Hypothalamus (tissue), 51 donors: Measurements from ENCODE around the gene KLHL34.

ENCODE experiments used
- DNase-seq, 51 donors: peaks; one replicate each; lab custom pipeline; 2025; lab: John Stamatoyannopoulos, UW

Gene KLHL34

GRCh38 chrX:21656587-21657317 lies 1.4 kb downstream of the KLHL34 start:
- no peak for DNase-seq

DNA sequence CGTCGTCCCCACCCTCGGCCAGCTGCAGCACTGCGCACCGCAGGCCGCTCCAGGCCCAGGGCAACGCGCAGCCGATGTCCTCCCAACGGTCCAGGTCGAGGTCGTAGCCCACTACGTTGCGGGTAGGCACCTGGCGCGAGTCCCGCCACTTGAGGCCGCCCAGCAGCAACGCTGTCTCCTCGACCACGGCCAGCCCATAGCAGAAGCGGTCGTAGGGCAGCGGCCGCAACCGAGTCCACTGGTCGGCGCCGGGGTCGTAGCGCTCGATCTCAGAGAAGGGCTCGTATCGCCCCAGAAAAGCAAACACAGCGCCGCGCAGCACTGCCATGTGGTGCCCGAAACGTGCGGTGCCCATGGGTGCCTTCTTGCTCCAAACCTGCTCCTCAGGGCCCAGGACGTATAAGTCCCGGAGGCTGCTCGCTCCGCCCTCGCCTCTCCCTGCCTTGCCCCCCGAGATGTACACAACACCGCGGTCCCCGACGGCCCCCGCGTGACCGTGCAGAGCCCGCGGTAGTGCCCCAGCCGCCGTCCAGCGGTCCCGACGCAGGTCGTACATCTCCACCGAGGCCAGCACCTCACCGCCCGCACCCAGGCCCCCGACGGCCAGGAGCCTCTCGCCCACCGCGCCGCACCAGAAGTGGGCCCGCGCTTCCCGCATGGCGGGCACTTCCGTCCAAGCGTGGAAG lies 2.1 kb downstream of the KLHL34 start:
- DNase-seq: no peak

DNA sequence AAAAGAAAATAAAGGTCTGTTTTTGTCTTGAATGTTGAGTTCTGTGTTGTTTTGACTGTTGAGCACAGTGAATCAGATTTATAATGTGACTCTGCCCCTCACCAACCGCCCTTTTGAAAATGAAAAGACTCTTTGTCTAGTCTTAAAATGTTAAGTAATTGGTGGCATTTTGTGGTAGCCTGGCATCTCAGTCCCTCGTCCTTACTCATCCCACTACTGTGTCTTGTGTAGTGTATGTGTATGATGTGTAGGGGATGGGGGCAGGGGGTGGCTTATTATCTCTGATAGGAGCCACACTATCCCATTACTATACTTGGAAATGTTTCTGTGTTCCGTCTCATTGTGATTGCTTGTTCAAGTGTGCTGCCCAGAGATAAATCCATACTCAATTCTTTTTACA lies 12.2 kb downstream of the KLHL34 start:
- DNase-seq: no peak

DNA sequence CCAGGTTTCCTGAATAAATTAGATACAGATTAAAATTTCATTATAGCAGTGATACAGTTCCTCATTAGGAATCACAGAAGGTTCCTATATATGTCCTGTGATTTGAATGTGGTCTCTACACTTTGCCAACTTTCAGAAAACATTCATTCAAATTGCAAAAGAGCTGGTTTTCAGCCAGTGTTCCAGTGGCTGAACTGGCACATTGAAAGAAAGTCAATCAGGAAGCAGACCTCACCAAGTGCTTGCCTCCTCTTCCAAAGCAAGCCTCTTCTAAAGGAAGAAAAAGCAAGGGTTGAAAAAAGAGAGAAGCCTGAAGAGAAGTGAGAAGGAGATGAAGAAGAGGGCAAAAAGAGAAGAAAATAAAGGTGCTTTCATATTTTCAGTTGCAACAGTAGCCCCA lies 12.7 kb downstream of the KLHL34 start:
- DNase-seq: no peak

- no peak for DNase-seq
Measured at GRCh38 chrX:21639775-21640174, 18.4 kb downstream of the KLHL34 start.

GRCh38 chrX:21638311-21638710 lies 19.8 kb downstream of the KLHL34 start:
- DNase-seq: no peak

DNA sequence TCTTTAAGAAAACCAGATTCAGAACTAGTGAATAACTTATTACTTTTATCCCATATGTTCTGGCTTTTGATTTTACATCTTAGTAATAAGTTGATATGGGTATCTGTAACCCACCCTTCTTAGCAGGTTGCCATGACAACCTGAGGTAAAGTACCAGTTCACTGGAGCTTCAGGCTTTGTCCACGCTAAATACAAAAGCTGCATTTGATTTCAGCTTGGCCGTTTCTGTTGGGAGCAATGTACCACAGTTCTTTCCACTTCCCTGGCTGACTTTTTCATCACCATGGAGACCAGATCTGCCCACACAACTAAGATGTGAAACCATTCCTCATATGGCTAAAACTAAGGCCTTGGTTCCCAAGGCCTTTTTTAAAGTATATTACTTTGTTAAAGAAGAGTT lies 26.1 kb downstream of the KLHL34 start:
- peak in 8 of 51 donors; percentile 1 to 24 (median 6) for DNase-seq

DNA sequence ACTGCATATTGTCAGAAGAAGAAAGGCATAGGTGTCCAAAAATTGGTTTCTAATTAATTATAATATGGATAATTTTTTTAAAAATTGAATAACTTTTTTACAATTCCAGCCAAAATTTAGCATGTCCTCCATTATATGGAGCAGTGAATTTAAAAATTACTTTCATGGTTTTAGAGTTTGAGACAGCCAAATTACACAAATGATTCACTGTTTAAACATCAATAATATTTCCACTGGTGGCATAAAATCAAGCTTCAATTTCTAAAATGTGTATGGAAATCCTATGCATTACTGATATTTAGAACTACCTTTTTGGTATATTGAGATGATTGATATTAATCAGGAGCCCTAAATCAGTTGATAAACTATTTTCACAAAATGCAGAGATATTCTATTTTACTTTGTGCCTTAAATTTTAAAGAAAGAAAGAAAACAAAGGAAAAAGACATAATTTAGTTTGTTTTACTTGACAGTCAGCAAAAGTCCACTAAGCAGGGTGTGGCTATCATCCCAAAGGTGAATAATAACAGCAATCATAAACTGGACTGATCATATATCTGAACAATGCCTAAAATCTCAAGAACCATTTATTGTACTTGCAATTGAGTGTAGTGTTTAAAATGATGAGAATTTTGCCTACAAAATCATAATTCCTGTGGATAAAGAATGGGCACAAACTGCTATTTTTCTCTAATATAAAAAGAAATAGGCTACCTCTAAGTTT lies 34.2 kb downstream of the KLHL34 start:
- no peak for DNase-seq

DNA sequence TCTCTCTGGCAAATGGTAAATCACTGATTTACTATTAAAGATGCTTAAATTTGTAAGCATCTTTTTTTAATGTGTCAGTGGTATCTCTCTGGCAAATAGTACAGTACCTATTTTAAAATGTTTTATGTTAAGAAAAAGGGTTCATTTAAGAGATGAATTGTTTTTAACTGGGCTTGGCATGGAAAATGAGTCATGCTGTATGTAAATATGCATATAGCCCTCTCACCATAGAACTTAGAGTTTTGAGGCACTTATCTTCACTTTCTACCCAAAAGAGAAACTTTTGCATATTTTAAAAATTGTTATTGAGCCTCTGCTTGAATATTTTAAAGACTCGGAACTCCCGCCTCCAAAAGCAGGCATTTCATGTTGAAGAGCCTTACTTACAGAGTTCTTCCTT lies 37.9 kb downstream of the KLHL34 start:
- no peak for DNase-seq

- no peak for DNase-seq
Measured at GRCh38 chrX:21616386-21616785, 41.7 kb downstream of the KLHL34 start.

- DNase-seq: no peak
Measured at GRCh38 chrX:21612154-21612553, 46.0 kb downstream of the KLHL34 start.

DNA sequence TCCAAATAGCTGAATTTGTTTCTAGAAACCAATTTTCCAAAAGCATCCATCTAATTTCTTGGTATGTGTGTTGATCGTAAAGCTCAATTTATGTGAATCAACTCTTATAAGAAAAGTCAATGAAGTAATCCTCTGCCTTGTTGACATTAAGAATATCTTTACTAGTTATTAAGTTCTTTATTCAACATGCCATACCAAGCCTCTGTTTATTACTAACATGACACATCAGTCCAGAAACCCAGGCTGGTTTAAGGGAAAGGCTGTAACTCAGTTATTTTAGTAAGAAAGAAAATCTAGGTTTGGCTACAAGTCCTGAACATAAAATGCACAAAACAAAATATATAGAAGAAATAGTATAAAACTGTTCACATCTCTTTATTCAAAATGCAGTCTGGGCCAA lies 48.0 kb downstream of the KLHL34 start:
- DNase-seq: no peak

DNA sequence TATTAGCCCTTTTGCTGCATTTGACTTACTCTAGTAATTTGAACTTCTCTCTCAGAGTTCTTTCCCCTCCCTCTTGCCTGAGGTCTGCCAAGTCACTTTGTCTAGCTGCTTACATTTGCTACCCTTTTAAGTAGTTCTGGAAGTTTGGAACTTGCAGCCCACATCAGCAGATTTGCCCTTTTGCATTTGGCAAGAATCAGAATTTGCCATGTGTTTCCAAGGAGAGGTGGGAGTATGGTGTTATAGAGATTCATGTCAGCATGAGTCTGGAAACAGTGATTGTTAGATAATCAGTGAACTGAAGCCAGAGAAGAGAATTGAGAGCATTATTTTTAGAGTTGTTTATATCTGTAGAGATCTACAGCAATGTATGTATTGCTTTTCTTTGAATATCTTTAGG lies 52.1 kb downstream of the KLHL34 start:
- DNase-seq: no peak
